Testis (tissue), 2 donors: ENCODE data around the gene C4A.

Experiments used
- POLR2A ChIP-seq: fragments of 450-650 bp; IDR thresholded peaks from one replicate; pipeline ENCODE4 v1.6.1; 2017; ENCODE audit warnings: antibody characterized with exemption, mild to moderate bottlenecking, moderate library complexity
- TF ChIP-seq, protein P1 (sequence below), 3 experiments: fragments of 450-650 bp in 2 of 3; fragments of 200-600 bp in 1 of 3; sonication (generic) in 1 of 3; IDR thresholded peaks; one replicate each; pipeline ENCODE4 v1.5.1; 2016 to 2019; ENCODE audit warnings: antibody characterized with exemption in 3 of 3, mild to moderate bottlenecking in 2 of 3, moderate library complexity in 1 of 3

DNA sequence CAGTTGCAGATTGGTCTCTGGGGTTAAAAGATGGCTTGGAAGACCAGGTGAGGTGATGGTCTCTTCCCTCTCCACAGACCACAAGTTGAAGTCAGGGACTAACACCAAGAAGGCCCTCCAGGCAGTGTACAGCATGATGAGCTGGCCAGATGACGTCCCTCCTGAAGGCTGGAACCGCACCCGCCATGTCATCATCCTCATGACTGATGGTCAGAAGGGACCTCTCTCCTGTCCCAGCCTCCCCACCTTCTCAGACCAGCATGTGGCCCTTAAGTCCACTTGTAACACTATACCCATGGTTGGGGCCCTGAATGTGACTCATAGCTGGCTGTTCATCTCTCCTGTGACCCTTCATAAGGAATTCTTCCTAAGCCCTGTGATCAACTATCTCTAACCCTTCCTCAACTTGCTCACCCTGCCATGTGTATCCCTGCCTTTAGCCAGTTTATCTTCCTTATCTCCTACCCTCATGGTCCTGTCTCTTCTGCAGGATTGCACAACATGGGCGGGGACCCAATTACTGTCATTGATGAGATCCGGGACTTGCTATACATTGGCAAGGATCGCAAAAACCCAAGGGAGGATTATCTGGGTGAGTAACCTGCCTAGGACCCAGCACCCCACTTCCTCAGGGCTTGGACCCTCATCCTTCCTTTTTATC, 33.0 kb upstream of the C4A start:
- no peak for TF ChIP-seq POLR2A
- TF ChIP-seq, protein P1, sequence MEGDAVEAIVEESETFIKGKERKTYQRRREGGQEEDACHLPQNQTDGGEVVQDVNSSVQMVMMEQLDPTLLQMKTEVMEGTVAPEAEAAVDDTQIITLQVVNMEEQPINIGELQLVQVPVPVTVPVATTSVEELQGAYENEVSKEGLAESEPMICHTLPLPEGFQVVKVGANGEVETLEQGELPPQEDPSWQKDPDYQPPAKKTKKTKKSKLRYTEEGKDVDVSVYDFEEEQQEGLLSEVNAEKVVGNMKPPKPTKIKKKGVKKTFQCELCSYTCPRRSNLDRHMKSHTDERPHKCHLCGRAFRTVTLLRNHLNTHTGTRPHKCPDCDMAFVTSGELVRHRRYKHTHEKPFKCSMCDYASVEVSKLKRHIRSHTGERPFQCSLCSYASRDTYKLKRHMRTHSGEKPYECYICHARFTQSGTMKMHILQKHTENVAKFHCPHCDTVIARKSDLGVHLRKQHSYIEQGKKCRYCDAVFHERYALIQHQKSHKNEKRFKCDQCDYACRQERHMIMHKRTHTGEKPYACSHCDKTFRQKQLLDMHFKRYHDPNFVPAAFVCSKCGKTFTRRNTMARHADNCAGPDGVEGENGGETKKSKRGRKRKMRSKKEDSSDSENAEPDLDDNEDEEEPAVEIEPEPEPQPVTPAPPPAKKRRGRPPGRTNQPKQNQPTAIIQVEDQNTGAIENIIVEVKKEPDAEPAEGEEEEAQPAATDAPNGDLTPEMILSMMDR (IDR thresholded peaks at IDR 0.05) = no peak
